ENCODE measurements around the gene IGSF23. TPM values are rescaled to one million over a fixed set of nuclear protein-coding genes. Genes with fewer than 3 reads are reported as not detected.

Gene IGSF23
- total RNA-seq, 1 experiment from 2014 or later = not detected

GRCh38 chr19:44643605-44644401 is 30.4 kb downstream of the IGSF23 start, which contains the start of gene PVR:
Gene PVR, plus strand, starts transcription at chr19:44643910. Its CDS starts 187 bp downstream, at chr19:44644097.
- POLR2A ChIA-PET (ENCODE audit: low non-redundant PET) = interaction anchor here (0.6 kb wide), 1 partner anchor 385 kb away, joined by 4 read pairs; no protein-coding TSS in a partner anchor
- peak; percentile 76 for DNase-seq (ENCODE audit: low spot score)
- Histone ChIP-seq H3K27ac (ENCODE audit: low read depth, low read length, poor library complexity, severe bottlenecking) (peak within 1 kb of the TSS; percentile 78), H3K9me3 (ENCODE audit: low read depth, low read length, poor library complexity, severe bottlenecking) (no peaks in the 10 kb centered on the region), H3K4me1 (ENCODE audit: insufficient read depth, low read length, poor library complexity, severe bottlenecking) (no peaks in the 10 kb centered on the region), H3K27me3 (replicated peaks; ENCODE audit: insufficient read depth, low read depth, low read length, poor library complexity) (no peaks in the 10 kb centered on the region), H3K4me3 (ENCODE audit: low read depth, low read length, poor library complexity, severe bottlenecking) (peak within 1 kb of the TSS; percentile 97), H3K36me3 (ENCODE audit: insufficient read depth, low read length, poor library complexity, severe bottlenecking) (no peaks in the 10 kb centered on the region)
- CTCF ChIA-PET = interaction anchor here (0.6 to 1.5 kb wide), 3 partner anchors 13 to 116 kb away, joined by 4 to 9 read pairs (median 8); no protein-coding TSS in a partner anchor
- TF ChIP-seq EZH2 (IDR thresholded peaks at IDR 0.05; ENCODE audit: borderline replicate concordance, low read depth, low read length, poor library complexity, severe bottlenecking) (no peak), CTCF (conservative IDR thresholded peaks at IDR 0.05; ENCODE audit: low read depth, low read length) (no peak)
- intact Hi-C loops (cut with micrococcal nuclease; ENCODE audit: unreplicated experiment) = no loop called here
- BruUV-seq (replicated peaks) = TSS peak; percentile 56

GRCh38 chr19:44644402-44645016 is 31.1 kb downstream of the IGSF23 start:
- peak overlapping the region; percentile 78 for H3K27ac ChIP-seq (ENCODE audit: low read depth, low read length, poor library complexity, severe bottlenecking)
- no peaks in the 10 kb centered on the region for H3K4me1 ChIP-seq (ENCODE audit: insufficient read depth, low read length, poor library complexity, severe bottlenecking)
- DNase-seq (ENCODE audit: low spot score) = peak; percentile 47
- ChIA-PET CTCF (interaction anchor here (0.6 to 1.5 kb wide), 2 partner anchors 13 to 116 kb away, joined by 8 to 9 read pairs; no protein-coding TSS in a partner anchor), POLR2A (ENCODE audit: low non-redundant PET) (no interaction called here)
- BruUV-seq (replicated peaks) = no TSS peak
- intact Hi-C loops (cut with micrococcal nuclease; ENCODE audit: unreplicated experiment) = no loop called here
- peak overlapping the region; percentile 97 for H3K4me3 ChIP-seq (ENCODE audit: low read depth, low read length, poor library complexity, severe bottlenecking)
- no peaks in the 10 kb centered on the region for H3K27me3 ChIP-seq (replicated peaks; ENCODE audit: insufficient read depth, low read depth, low read length, poor library complexity)
- H3K36me3 ChIP-seq (ENCODE audit: insufficient read depth, low read length, poor library complexity, severe bottlenecking) = peaks cover 2% of the 10 kb centered on the region
- H3K9me3 ChIP-seq (ENCODE audit: low read depth, low read length, poor library complexity, severe bottlenecking) = no peaks in the 10 kb centered on the region
- no peak for TF ChIP-seq CTCF (conservative IDR thresholded peaks at IDR 0.05; ENCODE audit: low read depth, low read length)
- TF ChIP-seq EZH2 (IDR thresholded peaks at IDR 0.05; ENCODE audit: borderline replicate concordance, low read depth, low read length, poor library complexity, severe bottlenecking) = no peak

GRCh38 chr19:44645407-44646048 is 32.2 kb downstream of the IGSF23 start:
- peaks cover 11% of the 10 kb centered on the region for H3K36me3 ChIP-seq (ENCODE audit: insufficient read depth, low read length, poor library complexity, severe bottlenecking)
- no peak for DNase-seq (ENCODE audit: low spot score)
- intact Hi-C loops (cut with micrococcal nuclease; ENCODE audit: unreplicated experiment) = no loop called here
- H3K27ac ChIP-seq (ENCODE audit: low read depth, low read length, poor library complexity, severe bottlenecking) = no peak overlapping the region
- H3K9me3 ChIP-seq (ENCODE audit: low read depth, low read length, poor library complexity, severe bottlenecking) = no peaks in the 10 kb centered on the region
- no peak for TF ChIP-seq EZH2 (IDR thresholded peaks at IDR 0.05; ENCODE audit: borderline replicate concordance, low read depth, low read length, poor library complexity, severe bottlenecking)
- TF ChIP-seq CTCF (conservative IDR thresholded peaks at IDR 0.05; ENCODE audit: low read depth, low read length) = no peak
- H3K27me3 ChIP-seq (replicated peaks; ENCODE audit: insufficient read depth, low read depth, low read length, poor library complexity) = no peaks in the 10 kb centered on the region
- CTCF ChIA-PET = no interaction called here
- POLR2A ChIA-PET (ENCODE audit: low non-redundant PET) = no interaction called here
- no peaks in the 10 kb centered on the region for H3K4me1 ChIP-seq (ENCODE audit: insufficient read depth, low read length, poor library complexity, severe bottlenecking)
- H3K4me3 ChIP-seq (ENCODE audit: low read depth, low read length, poor library complexity, severe bottlenecking) = no peak overlapping the region
- no TSS peak for BruUV-seq (replicated peaks)
